Uterus (tissue), 2 donors: Measurements from ENCODE around the gene ZNF439.

Experiments used
- POLR2A ChIP-seq, 2 donors: fragments of 450-650 bp; IDR thresholded peaks; one replicate each; pipeline ENCODE4 v1.6.1; 2016; ENCODE audit warnings: antibody characterized with exemption in 2 of 2, mild to moderate bottlenecking in 1 of 2, moderate library complexity in 1 of 2
- TF ChIP-seq, protein P1 (sequence below), 4 experiments: fragments of 200-600 bp in 2 of 4; fragments of 450-650 bp in 2 of 4; sonication (generic) in 2 of 4; IDR thresholded peaks; one replicate each; pipeline ENCODE4 v1.5.1; 2016 to 2019; ENCODE audit warnings: antibody characterized with exemption in 4 of 4, mild to moderate bottlenecking in 2 of 4, moderate library complexity in 1 of 4

DNA sequence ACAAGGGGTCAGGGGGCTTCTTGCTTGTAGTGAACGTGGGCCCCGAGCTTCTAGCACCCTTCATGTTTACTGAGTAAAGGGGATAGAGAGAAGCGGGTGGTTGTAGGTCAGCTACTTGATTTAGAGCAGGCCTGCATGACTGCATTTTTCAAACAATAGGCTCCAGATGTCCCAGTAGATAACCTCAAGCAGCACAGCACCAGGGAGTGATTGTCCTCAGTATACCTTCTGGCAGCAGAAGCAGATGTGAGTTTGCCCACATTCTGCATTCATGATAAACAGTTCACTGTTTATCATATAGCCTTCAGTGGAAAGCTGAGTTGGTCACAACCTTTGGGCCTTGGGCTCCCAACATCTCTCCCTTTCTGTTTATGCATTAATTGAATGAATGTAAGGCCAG lies 4.8 kb downstream of the ZNF439 start:
- TF ChIP-seq, protein P1, sequence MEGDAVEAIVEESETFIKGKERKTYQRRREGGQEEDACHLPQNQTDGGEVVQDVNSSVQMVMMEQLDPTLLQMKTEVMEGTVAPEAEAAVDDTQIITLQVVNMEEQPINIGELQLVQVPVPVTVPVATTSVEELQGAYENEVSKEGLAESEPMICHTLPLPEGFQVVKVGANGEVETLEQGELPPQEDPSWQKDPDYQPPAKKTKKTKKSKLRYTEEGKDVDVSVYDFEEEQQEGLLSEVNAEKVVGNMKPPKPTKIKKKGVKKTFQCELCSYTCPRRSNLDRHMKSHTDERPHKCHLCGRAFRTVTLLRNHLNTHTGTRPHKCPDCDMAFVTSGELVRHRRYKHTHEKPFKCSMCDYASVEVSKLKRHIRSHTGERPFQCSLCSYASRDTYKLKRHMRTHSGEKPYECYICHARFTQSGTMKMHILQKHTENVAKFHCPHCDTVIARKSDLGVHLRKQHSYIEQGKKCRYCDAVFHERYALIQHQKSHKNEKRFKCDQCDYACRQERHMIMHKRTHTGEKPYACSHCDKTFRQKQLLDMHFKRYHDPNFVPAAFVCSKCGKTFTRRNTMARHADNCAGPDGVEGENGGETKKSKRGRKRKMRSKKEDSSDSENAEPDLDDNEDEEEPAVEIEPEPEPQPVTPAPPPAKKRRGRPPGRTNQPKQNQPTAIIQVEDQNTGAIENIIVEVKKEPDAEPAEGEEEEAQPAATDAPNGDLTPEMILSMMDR (IDR thresholded peaks at IDR 0.05): no peak
- no peak for TF ChIP-seq POLR2A (IDR thresholded peaks at IDR 0.05)
